ENCODE measurements around the gene RAB15. TPM values are rescaled to one million over a fixed set of nuclear protein-coding genes. Genes with fewer than 3 reads are reported as not detected.

Gene RAB15
- total RNA-seq (2014; rRNA removed; shearing (Covaris generic); ENCODE audit: low replicate concordance): 1.0 and 3.4 TPM in 2 replicates

- no peaks in the 10 kb centered on the region for H3K27me3 ChIP-seq
- H3K36me3 ChIP-seq: no peaks in the 10 kb centered on the region
- no peaks in the 10 kb centered on the region for H3K9me3 ChIP-seq
- DNase-seq: peak; percentile 20
- H3K4me3 ChIP-seq: peak within 1 kb of the TSS; percentile 47
Measured at GRCh38 chr14:64971943-64972791, at the start of gene RAB15. TSS of gene RAB15 (minus strand) at chr14:64972336. CDS start at chr14:64972076, 260 bp downstream.

GRCh38 chr14:65019944-65020566 lies 47.9 kb upstream of the RAB15 start:
- Histone ChIP-seq H3K4me3 (no peak overlapping the region), H3K27me3 (no peaks in the 10 kb centered on the region), H3K9me3 (no peaks in the 10 kb centered on the region), H3K36me3 (no peaks in the 10 kb centered on the region)
- DNase-seq: no peak

- Histone ChIP-seq H3K9me3 (no peaks in the 10 kb centered on the region), H3K36me3 (no peaks in the 10 kb centered on the region), H3K4me3 (no peak overlapping the region), H3K27me3 (no peaks in the 10 kb centered on the region)
- no peak for DNase-seq
Measured at GRCh38 chr14:65016471-65016870, 44.3 kb upstream of the RAB15 start.

GRCh38 chr14:65015391-65015790 lies 43.3 kb upstream of the RAB15 start:
- Histone ChIP-seq H3K4me3 (no peak overlapping the region), H3K27me3 (no peaks in the 10 kb centered on the region), H3K9me3 (no peaks in the 10 kb centered on the region), H3K36me3 (no peaks in the 10 kb centered on the region)
- DNase-seq: no peak

- H3K27me3 ChIP-seq: no peaks in the 10 kb centered on the region
- H3K4me3 ChIP-seq: no peak overlapping the region
- H3K36me3 ChIP-seq: no peaks in the 10 kb centered on the region
- DNase-seq: no peak
- no peaks in the 10 kb centered on the region for H3K9me3 ChIP-seq
Measured at GRCh38 chr14:65012353-65012752, 40.2 kb upstream of the RAB15 start.

GRCh38 chr14:65011538-65011937 lies 39.4 kb upstream of the RAB15 start:
- no peak for DNase-seq
- no peaks in the 10 kb centered on the region for H3K36me3 ChIP-seq
- H3K9me3 ChIP-seq: no peaks in the 10 kb centered on the region
- H3K27me3 ChIP-seq: no peaks in the 10 kb centered on the region
- no peak overlapping the region for H3K4me3 ChIP-seq

GRCh38 chr14:65010211-65010931 lies 38.2 kb upstream of the RAB15 start:
- H3K4me3 ChIP-seq: no peak overlapping the region
- H3K27me3 ChIP-seq: no peaks in the 10 kb centered on the region
- no peaks in the 10 kb centered on the region for H3K9me3 ChIP-seq
- H3K36me3 ChIP-seq: no peaks in the 10 kb centered on the region
- no peak for DNase-seq

- H3K36me3 ChIP-seq: no peaks in the 10 kb centered on the region
- H3K4me3 ChIP-seq: no peak overlapping the region
- no peaks in the 10 kb centered on the region for H3K27me3 ChIP-seq
- no peak for DNase-seq
- H3K9me3 ChIP-seq: no peaks in the 10 kb centered on the region
Measured at GRCh38 chr14:65007202-65007601, 35.1 kb upstream of the RAB15 start.

- H3K36me3 ChIP-seq: no peaks in the 10 kb centered on the region
- H3K9me3 ChIP-seq: no peaks in the 10 kb centered on the region
- DNase-seq: no peak
- no peak overlapping the region for H3K4me3 ChIP-seq
- H3K27me3 ChIP-seq: no peaks in the 10 kb centered on the region
Measured at GRCh38 chr14:65006261-65006721, 34.2 kb upstream of the RAB15 start.

- H3K27me3 ChIP-seq: no peaks in the 10 kb centered on the region
- H3K36me3 ChIP-seq: no peaks in the 10 kb centered on the region
- no peak overlapping the region for H3K4me3 ChIP-seq
- no peaks in the 10 kb centered on the region for H3K9me3 ChIP-seq
- DNase-seq: no peak
Measured at GRCh38 chr14:65003394-65003793, 31.3 kb upstream of the RAB15 start.

GRCh38 chr14:65002586-65003210 lies 30.6 kb upstream of the RAB15 start:
- H3K27me3 ChIP-seq: no peaks in the 10 kb centered on the region
- no peak overlapping the region for H3K4me3 ChIP-seq
- H3K36me3 ChIP-seq: no peaks in the 10 kb centered on the region
- DNase-seq: no peak
- H3K9me3 ChIP-seq: no peaks in the 10 kb centered on the region

GRCh38 chr14:65001723-65002122 lies 29.6 kb upstream of the RAB15 start:
- Histone ChIP-seq H3K36me3 (no peaks in the 10 kb centered on the region), H3K9me3 (no peaks in the 10 kb centered on the region), H3K4me3 (no peak overlapping the region), H3K27me3 (no peaks in the 10 kb centered on the region)
- no peak for DNase-seq

GRCh38 chr14:65000898-65001591 lies 28.9 kb upstream of the RAB15 start:
- H3K27me3 ChIP-seq: no peaks in the 10 kb centered on the region
- no peaks in the 10 kb centered on the region for H3K9me3 ChIP-seq
- no peak overlapping the region for H3K4me3 ChIP-seq
- no peak for DNase-seq
- no peaks in the 10 kb centered on the region for H3K36me3 ChIP-seq

- no peak overlapping the region for H3K4me3 ChIP-seq
- H3K27me3 ChIP-seq: no peaks in the 10 kb centered on the region
- DNase-seq: no peak
- no peaks in the 10 kb centered on the region for H3K36me3 ChIP-seq
- no peaks in the 10 kb centered on the region for H3K9me3 ChIP-seq
Measured at GRCh38 chr14:64998455-64998931, 26.4 kb upstream of the RAB15 start.

- Histone ChIP-seq H3K4me3 (no peak overlapping the region), H3K27me3 (no peaks in the 10 kb centered on the region), H3K9me3 (no peaks in the 10 kb centered on the region), H3K36me3 (no peaks in the 10 kb centered on the region)
- no peak for DNase-seq
Measured at GRCh38 chr14:64997108-64997794, 25.1 kb upstream of the RAB15 start.

GRCh38 chr14:64995291-64995690 lies 23.2 kb upstream of the RAB15 start:
- H3K27me3 ChIP-seq: no peaks in the 10 kb centered on the region
- no peak for DNase-seq
- no peak overlapping the region for H3K4me3 ChIP-seq
- H3K36me3 ChIP-seq: no peaks in the 10 kb centered on the region
- no peaks in the 10 kb centered on the region for H3K9me3 ChIP-seq
